ENCODE results near the gene HMCN1.

DNA sequence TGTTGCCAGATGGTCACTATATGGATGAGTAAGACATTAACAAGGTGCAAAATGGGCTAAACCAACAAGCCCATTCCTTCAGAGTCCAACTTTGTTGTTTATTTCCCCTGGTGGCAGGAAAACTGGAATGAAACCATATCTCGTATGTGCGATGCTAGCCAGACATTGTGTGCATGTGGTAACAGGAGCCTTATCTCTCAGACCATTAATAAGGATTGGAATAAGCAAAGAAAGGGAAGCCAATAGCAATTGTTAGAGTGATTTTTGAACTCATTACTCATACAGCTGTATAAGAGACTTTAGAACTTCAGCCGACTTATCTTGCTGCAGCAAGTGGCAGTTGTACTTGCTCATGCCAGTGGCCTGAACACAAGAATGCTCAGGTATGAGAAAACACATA is 30.0 kb upstream of the HMCN1 start:
- TF ChIP-seq, protein P1, sequence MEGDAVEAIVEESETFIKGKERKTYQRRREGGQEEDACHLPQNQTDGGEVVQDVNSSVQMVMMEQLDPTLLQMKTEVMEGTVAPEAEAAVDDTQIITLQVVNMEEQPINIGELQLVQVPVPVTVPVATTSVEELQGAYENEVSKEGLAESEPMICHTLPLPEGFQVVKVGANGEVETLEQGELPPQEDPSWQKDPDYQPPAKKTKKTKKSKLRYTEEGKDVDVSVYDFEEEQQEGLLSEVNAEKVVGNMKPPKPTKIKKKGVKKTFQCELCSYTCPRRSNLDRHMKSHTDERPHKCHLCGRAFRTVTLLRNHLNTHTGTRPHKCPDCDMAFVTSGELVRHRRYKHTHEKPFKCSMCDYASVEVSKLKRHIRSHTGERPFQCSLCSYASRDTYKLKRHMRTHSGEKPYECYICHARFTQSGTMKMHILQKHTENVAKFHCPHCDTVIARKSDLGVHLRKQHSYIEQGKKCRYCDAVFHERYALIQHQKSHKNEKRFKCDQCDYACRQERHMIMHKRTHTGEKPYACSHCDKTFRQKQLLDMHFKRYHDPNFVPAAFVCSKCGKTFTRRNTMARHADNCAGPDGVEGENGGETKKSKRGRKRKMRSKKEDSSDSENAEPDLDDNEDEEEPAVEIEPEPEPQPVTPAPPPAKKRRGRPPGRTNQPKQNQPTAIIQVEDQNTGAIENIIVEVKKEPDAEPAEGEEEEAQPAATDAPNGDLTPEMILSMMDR (IDR thresholded peaks at IDR 0.05), result no peak
- TF ChIP-seq POLR2A (IDR thresholded peaks at IDR 0.05) (no peak), POLR2AphosphoS5 (IDR thresholded peaks at IDR 0.05) (no peak)
